CD14-positive monocyte (primary cell): ENCODE results near the gene AKAP6. TPM values are rescaled to one million over a fixed set of nuclear protein-coding genes. Genes with fewer than 3 reads are reported as not detected.

Experiments used
- DNase-seq, 3 donors: peaks; one replicate each; pipeline ENCODE4 v3.0.0-alpha.2; 2011 to 2022
- H2AFZ ChIP-seq: 2 replicates; pipeline ENCODE4 v1.6.0; 2012; ENCODE audit warnings: mild to moderate bottlenecking, low read depth, low read length, inconsistent platforms; ENCODE audit not compliant: insufficient read depth, poor library complexity, severe bottlenecking
- H3K27ac ChIP-seq, 2 donors: 1 replicate in 1 of 2; 2 replicates in 1 of 2; pipeline ENCODE4 v1.5.1; 2012 to 2013; ENCODE audit warnings: low read length in 2 of 2, control low read depth in 1 of 2, inconsistent platforms in 1 of 2, low read depth in 1 of 2, mild to moderate bottlenecking in 1 of 2
- H3K27me3 ChIP-seq, 2 donors: one replicate each; pipeline versions ENCODE4 v1.6.0 to v1.6.1; 2011 to 2013; ENCODE audit warnings: low read length in 2 of 2; ENCODE audit not compliant: control insufficient read depth in 2 of 2, insufficient read depth in 2 of 2
- H3K36me3 ChIP-seq, 2 donors: replicated peaks in 1 of 2; 1 replicate in 1 of 2; 2 replicates in 1 of 2; pipeline versions ENCODE4 v1.5.1 to v1.6.1; 2012 to 2013; ENCODE audit warnings: low read length in 2 of 2, control low read depth in 1 of 2, inconsistent platforms in 1 of 2, mild to moderate bottlenecking in 1 of 2; ENCODE audit not compliant: insufficient read depth in 2 of 2, control insufficient read depth in 1 of 2
- H3K4me1 ChIP-seq, 2 donors: 1 replicate in 1 of 2; 2 replicates in 1 of 2; pipeline versions ENCODE4 v1.5.1 to v1.6.1; 2012 to 2013; ENCODE audit warnings: low read length in 2 of 2, control low read depth in 1 of 2, inconsistent platforms in 1 of 2, mild to moderate bottlenecking in 1 of 2, moderate library complexity in 1 of 2; ENCODE audit not compliant: insufficient read depth in 2 of 2, control insufficient read depth in 1 of 2
- H3K4me2 ChIP-seq: replicated peaks from 2 replicates; pipeline ENCODE3; 2012; ENCODE audit warnings: low read length, moderate library complexity, mild to moderate bottlenecking; ENCODE audit not compliant: poor library complexity, severe bottlenecking; ENCODE audit errors: extremely low read depth
- H3K4me3 ChIP-seq, 3 experiments: fragments of 200-600 bp in 1 of 3; sonication (generic) in 1 of 3; replicated peaks in 1 of 3; 1 replicate in 2 of 3; 2 replicates in 1 of 3; pipeline ENCODE4 v1.5.1; 2011 to 2013; ENCODE audit warnings: low read length in 3 of 3, mild to moderate bottlenecking in 3 of 3, control low read depth in 2 of 3, low read depth in 2 of 3, inconsistent platforms in 1 of 3, moderate library complexity in 1 of 3
- H3K79me2 ChIP-seq: 2 replicates; pipeline ENCODE4 v1.6.0; 2012; ENCODE audit warnings: mild to moderate bottlenecking, control low read depth, inconsistent platforms, low read length, moderate library complexity; ENCODE audit not compliant: insufficient read depth
- H3K9ac ChIP-seq: 2 replicates; pipeline ENCODE4 v1.6.0; 2017; ENCODE audit warnings: low read length, mild to moderate bottlenecking; ENCODE audit not compliant: insufficient read depth, poor library complexity, severe bottlenecking
- H3K9me3 ChIP-seq, 2 donors: replicated peaks in 1 of 2; 1 replicate in 1 of 2; 2 replicates in 1 of 2; pipeline versions ENCODE4 v1.5.1 to v1.6.1; 2012 to 2013; ENCODE audit warnings: low read length in 2 of 2, control low read depth in 1 of 2; ENCODE audit not compliant: control insufficient read depth in 1 of 2, insufficient read depth in 1 of 2
- H4K20me1 ChIP-seq: 2 replicates; pipeline ENCODE4 v1.6.0; 2012; ENCODE audit warnings: mild to moderate bottlenecking, low read length, control low read depth, moderate library complexity; ENCODE audit not compliant: insufficient read depth
- H3K27ac Mint-ChIP-seq, 7 donors: one replicate each; pipeline ENCODE4 v1.8.0; 2020; ENCODE audit warnings: mild to moderate bottlenecking in 7 of 7, mixed read lengths in 7 of 7, moderate library complexity in 6 of 7, inconsistent platforms in 2 of 7
- H3K27me3 Mint-ChIP-seq, 3 donors: one replicate each; pipeline ENCODE4 v1.8.0; 2021 to 2022; ENCODE audit warnings: low read depth in 3 of 3, mild to moderate bottlenecking in 3 of 3, mixed read lengths in 3 of 3, moderate library complexity in 3 of 3, inconsistent platforms in 1 of 3
- H3K36me3 Mint-ChIP-seq, 2 donors: one replicate each; pipeline ENCODE4 v1.8.0; 2020; ENCODE audit warnings: mixed read lengths in 2 of 2, inconsistent platforms in 1 of 2, mild to moderate bottlenecking in 1 of 2
- H3K4me1 Mint-ChIP-seq: one replicate; pipeline ENCODE4 v1.8.0; 2020; ENCODE audit warnings: mild to moderate bottlenecking, mixed read lengths
- H3K4me3 Mint-ChIP-seq, 2 donors: one replicate each; pipeline ENCODE4 v1.8.0; 2020; ENCODE audit warnings: mild to moderate bottlenecking in 2 of 2, mixed read lengths in 2 of 2, moderate library complexity in 1 of 2
- H3K9me3 Mint-ChIP-seq, 7 donors: one replicate each; pipeline ENCODE4 v1.8.0; 2020 to 2022; ENCODE audit warnings: mixed read lengths in 7 of 7, mild to moderate bottlenecking in 6 of 7, moderate library complexity in 6 of 7, inconsistent platforms in 2 of 7
- CTCF ChIP-seq: fragments of 200-600 bp; IDR thresholded peaks from one replicate; pipeline ENCODE4 v1.8.0; 2022; ENCODE audit warnings: antibody characterized with exemption, mild to moderate bottlenecking
- WGBS: methylation state at CpG from one replicate; pipeline ENCODE4 v1.1.5; 2013; ENCODE audit warnings: missing lambda C conversion rate; ENCODE audit not compliant: insufficient coverage; 5-methylcytosine and 5-hydroxymethylcytosine counted together
- intact Hi-C, 2 donors: fragments of 100-400 bp; cut with micrococcal nuclease; formaldehyde crosslinking; loops; one replicate each; pipeline versions ENCODE4 v1.15.0 to v1.15.1; 2023
- polyA plus RNA-seq, 3 donors: library from polyadenylated mRNA; depleted of rRNA in 1 of 3; unstranded in 2 of 3; stranded (reverse) in 1 of 3; fragments of 300-500 nt in 2 of 3; fragments of >200 nt in 1 of 3; fragmentation: Illumina TruSeq in 2 of 3; gene quantifications; 1 replicate in 2 of 3; 2 replicates in 1 of 3; pipeline ENCODE4 v1.2.3, GENCODE V29; 2012 to 2021

Gene AKAP6
- polyA plus RNA-seq, 3 donors, result not detected

GRCh38 chr14:32629236-32629635, 300.1 kb downstream of the AKAP6 start:
- no CpG with 5 or more reads among the region's 3 CpGs for WGBS
- Histone ChIP-seq H3K9ac (no peak overlapping the region), H3K4me1 (no peaks in the 10 kb centered on the region), H3K4me2 (no peak overlapping the region), H4K20me1 (no peaks in the 10 kb centered on the region), H3K36me3 (no peaks in the 10 kb centered on the region), H3K27ac (no peak overlapping the region), H2AFZ (no peak overlapping the region), H3K9me3 (no peaks in the 10 kb centered on the region), H3K79me2 (no peaks in the 10 kb centered on the region), H3K27me3 (no peaks in the 10 kb centered on the region), H3K4me3 (no peak overlapping the region)
- no peak for DNase-seq
- H3K36me3 Mint-ChIP-seq, result no peaks in the 10 kb centered on the region
- no peak for TF ChIP-seq CTCF
- H3K4me1 Mint-ChIP-seq, result no peaks in the 10 kb centered on the region
- intact Hi-C loops, result no loop called here
- no peak overlapping the region for H3K4me3 Mint-ChIP-seq
- H3K27me3 Mint-ChIP-seq, result no peaks in the 10 kb centered on the region
- H3K9me3 Mint-ChIP-seq, result peaks cover 0 to 4% (median 1%) of the 10 kb centered on the region in 7 donors
- H3K27ac Mint-ChIP-seq, result no peak overlapping the region

- Histone ChIP-seq H3K79me2 (no peaks in the 10 kb centered on the region), H3K9me3 (no peaks in the 10 kb centered on the region), H4K20me1 (no peaks in the 10 kb centered on the region), H3K36me3 (no peaks in the 10 kb centered on the region), H2AFZ (no peak overlapping the region), H3K27me3 (no peaks in the 10 kb centered on the region), H3K27ac (no peak overlapping the region), H3K9ac (no peak overlapping the region), H3K4me1 (no peaks in the 10 kb centered on the region), H3K4me2 (no peak overlapping the region), H3K4me3 (no peak overlapping the region)
- no peak overlapping the region for H3K27ac Mint-ChIP-seq
- peaks cover 0 to 4% (median 1%) of the 10 kb centered on the region in 7 donors for H3K9me3 Mint-ChIP-seq
- TF ChIP-seq CTCF, result no peak
- no peak for DNase-seq
- no peak overlapping the region for H3K4me3 Mint-ChIP-seq
- H3K27me3 Mint-ChIP-seq, result no peaks in the 10 kb centered on the region
- H3K36me3 Mint-ChIP-seq, result no peaks in the 10 kb centered on the region
- intact Hi-C loops, result no loop called here
- H3K4me1 Mint-ChIP-seq, result peaks cover 5% of the 10 kb centered on the region
Measured at GRCh38 chr14:32630701-32631100, 301.6 kb downstream of the AKAP6 start.
